ENCODE data around the gene ZNF263.
A peak's percentile ranks its signal among the peaks of the same experiment; 100 is the strongest.
"Not testable (repeated sequence)": the region's sequence is repeated elsewhere in the genome, so short reads cannot be mapped to it uniquely, and the experiment has no call there.

The ZNF263 gene

GRCh38 chr16:3270718-3271117, 12.6 kb upstream of the ZNF263 start:
- not testable (repeated sequence) for DNase-seq

- not testable (repeated sequence) for DNase-seq
Measured at GRCh38 chr16:3271281-3271680, 12.0 kb upstream of the ZNF263 start.

DNA sequence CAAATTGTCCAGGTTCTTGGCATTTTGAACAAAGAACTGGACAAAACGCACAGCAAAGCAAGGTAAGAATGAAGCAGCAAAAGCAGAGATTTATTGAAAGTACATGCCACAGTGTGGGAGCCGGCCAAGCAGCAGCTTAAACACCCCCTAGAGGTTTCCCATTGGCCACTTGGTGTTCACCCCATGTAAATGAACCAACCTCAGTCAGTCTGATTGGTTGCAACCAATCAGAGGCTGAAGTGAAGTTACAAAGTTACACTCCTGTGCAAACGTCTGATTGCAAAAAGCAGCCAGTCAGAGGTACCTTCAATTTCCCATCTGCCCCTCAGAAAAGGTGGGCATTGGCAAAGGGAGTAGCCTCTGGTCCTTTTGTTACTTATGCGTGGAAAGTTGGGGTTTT, 8.8 kb upstream of the ZNF263 start:
- no peak for DNase-seq

DNA sequence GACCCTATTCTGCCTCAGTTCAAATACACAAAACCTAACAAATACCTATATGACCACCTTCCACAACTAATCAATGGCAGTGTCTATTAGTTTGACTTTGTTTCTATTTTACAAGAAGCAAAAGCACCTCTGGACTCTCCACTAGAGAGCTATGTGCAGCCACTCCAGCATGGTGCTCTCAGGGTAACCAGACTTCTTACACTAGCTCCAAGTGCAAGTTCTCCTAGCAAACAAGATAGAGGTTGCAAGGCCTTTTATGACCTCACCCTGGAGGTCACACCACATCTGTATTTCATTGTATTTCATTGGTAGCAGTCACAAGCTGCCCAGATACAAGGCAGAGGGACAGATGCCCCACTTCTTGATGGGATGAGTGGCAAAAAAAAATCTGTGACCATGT, 8.3 kb upstream of the ZNF263 start:
- no peak for DNase-seq

DNA sequence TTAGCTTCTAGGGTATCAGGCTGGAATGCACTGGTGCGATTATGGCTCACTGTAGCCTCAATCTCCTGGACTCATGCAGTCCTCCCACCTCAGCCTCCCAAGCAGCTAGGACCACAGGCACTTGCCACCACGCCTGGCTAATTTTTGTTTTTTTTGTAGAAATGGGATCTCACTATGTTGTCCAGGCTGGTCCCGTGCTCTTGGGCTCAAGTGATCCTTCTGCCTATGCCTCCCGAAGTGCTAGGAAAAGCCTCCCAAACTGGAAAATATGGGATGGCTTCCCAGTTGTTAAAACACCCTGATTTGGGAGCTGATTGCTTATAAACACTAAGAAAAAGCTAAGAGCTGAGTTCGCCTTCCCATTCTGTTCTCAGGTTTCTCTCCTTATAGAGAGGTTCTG, 6.6 kb upstream of the ZNF263 start:
- no peak for DNase-seq

DNA sequence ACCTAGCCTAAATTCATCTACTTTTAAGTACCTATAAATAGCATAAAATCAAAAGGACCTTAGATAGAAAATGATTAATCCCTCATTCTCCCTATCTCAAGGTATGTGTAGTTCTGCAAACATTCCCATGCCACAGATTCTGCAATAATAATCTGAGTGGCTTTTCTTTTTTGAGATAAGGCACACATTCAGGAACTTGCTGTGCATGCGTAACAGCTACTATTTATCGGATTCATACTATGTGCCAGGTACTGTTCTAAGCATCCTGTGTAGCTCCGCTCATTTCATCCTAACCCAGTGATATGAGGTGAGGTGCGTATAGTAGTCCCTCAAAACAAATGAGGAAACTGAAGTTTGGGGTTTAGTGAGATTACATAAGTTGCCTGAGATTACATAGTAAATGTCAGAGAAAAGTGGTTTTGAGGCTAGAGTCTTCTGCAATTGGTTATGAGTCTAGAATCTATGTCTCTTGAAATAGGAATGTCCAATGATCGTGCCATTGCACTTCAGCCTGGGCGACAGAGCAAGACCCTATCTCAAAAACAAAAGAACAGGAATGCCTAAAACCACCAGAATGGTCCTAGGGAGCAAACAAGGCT, 2.0 kb upstream of the ZNF263 start:
- DNase-seq, result no peak

- DNase-seq, result peak; percentile 37
Measured at GRCh38 chr16:3282103-3282729, 1.1 kb upstream of the ZNF263 start.

DNA sequence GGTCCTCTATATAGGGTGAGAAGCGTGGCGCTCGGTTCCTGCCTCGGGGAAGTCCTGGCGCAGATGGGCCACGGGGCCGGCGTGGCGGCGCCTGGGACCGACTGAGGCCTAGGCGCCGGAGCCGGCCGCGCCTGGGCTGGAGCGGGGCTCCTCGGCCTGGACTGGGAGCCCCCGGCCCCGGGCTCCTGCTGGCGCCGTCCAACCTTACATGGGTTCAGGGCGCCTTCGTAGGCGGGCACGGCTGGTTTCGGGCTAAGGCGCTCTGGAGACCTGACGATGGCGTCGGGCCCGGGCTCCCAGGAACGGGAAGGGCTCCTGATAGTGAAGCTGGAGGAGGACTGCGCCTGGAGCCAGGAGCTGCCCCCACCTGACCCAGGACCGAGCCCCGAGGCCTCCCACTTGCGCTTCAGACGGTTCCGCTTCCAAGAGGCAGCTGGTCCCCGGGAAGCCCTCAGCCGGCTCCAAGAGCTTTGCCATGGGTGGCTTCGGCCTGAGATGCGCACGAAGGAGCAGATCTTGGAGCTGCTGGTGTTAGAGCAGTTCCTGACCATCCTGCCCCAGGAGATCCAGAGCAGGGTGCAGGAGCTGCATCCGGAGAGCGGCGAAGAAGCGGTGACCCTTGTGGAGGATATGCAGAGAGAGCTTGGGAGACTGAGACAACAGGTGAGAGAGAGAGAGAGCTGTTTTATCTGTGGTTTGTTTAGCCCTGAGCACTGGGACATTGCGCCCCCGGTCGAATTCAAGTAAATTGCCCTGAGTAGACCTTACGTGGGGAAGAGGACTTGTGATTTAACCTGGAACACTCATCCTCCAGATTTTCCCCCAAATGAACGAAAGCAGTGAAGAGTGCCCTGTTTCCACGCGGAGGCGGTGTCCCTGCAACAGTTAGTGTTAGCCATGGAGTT, 504 bp downstream of the ZNF263 start:
- no peak for DNase-seq

- no peak for DNase-seq
Measured at GRCh38 chr16:3285131-3285530, 1.8 kb downstream of the ZNF263 start.

- no peak for DNase-seq
Measured at GRCh38 chr16:3289998-3290673, 6.8 kb downstream of the ZNF263 start.

GRCh38 chr16:3292604-3293003, 9.3 kb downstream of the ZNF263 start:
- no peak for DNase-seq

DNA sequence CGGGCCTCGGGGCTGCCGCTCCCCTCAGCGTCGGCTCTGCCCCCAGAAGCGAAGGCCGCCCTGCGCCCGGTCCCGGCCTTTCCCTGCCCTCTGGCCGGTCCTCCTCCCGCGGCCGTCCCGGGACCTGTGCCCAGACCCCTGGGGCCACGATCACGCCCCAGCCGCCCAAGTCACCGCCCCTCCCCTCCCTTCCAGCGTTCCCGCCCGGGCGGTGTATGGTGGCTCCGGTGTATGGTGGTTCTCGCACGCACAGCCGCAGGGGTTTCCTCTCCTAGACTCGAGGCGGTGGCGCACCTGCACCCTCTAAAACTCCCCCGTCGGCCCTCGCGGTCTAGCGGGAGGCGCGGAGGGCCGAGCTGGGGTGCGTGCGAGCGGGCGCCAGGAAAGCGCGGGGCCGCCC, 11.9 kb downstream of the ZNF263 start:
- no peak for DNase-seq

GRCh38 chr16:3295783-3296182, 12.5 kb downstream of the ZNF263 start:
- DNase-seq, result no peak

DNA sequence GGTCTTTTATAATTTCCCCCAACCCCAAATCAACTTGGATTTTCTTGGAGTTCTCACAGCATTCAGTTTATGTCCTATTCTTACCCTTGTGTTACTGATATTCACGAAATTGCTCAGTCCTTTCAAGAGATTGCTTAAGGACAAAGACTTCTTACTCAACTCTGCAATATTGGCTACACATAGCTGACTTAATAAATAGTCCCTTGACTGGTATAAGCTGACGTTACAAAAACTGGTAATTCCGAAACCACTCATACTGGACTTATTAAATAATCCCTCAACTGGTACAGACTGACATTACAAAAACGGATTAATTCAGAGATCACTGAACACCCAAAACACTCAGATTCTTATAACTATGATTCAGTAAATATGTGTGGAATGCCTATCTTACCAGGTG, 21.1 kb downstream of the ZNF263 start:
- no peak for DNase-seq

GRCh38 chr16:3305109-3306068, 22.1 kb downstream of the ZNF263 start, which contains the start of the genes TIGD7 and ZNF75A:
TSS of gene TIGD7 (minus strand) at chr16:3305430. CDS start at chr16:3300614, 4,816 bp downstream.
TSS of gene ZNF75A (plus strand) at chr16:3305497. CDS start at chr16:3308429, 2,932 bp downstream.
- DNase-seq, result peak; percentile 76

GRCh38 chr16:3306078-3306477, 22.8 kb downstream of the ZNF263 start:
- no peak for DNase-seq

DNA sequence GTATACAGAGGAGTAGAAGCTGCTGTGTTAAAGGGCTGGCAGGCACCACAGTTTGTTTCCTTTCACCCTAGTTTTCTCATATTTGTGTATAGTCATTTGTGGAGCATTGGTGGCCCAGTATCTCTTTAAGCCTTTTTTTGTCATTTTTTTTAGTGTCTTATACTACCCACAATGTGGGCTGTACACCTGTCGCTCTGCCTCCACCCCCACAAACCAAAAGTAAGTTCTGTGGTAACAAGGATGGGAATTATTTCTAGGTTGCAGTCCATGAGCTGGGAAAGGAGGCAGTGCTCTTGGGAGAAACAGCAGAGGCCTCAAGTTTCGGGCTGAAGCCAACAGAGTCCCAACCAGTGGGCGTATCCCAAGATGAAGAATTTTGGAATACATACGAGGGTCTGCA, 28.2 kb downstream of the ZNF263 start:
- DNase-seq, result no peak

- DNase-seq, result no peak
Measured at GRCh38 chr16:3317315-3317999, 34.2 kb downstream of the ZNF263 start.

DNA sequence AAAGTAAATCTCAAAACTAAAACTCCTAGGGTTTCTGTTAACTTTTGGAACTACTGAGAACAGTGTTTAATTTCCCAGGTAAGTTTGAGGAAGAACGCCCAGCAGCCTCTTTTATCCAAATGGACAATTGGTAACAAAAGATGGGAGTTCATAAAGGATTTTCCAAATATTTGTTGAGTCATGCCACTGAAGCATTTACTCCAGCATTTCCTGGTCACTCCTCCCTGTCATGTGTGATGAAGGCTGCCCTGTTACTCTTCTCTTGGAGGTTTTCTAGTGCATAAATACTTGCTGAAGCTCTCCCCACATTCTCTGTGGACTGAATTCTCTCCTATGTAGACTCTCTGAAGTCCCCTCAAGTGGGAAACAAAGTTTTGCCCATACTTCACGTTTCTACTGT, 38.5 kb downstream of the ZNF263 start:
- DNase-seq, result no peak

- DNase-seq, result no peak
Measured at GRCh38 chr16:3327514-3327913, 44.2 kb downstream of the ZNF263 start.

DNA sequence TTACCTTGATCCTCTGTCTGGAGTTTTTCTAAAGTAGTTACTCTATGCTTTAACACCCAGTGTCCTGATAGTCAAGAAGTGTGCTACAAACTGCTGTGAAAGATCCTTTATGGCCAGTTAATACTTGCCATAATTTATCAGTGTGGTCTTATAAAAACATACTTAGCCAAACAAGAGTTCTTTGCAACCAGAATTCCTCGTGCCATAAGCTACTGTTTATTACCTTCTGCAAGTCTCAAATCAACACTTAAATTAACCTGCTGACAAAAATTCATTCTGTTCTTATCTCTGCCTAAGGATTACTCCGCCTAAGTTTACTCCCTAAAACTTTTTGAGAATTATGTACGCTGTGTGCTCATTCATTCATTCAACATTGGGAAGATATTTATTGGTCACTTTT, 44.8 kb downstream of the ZNF263 start:
- DNase-seq, result no peak

Data from NCI-H1105 (cell line).